Liver (tissue), 3 donors: Measurements from ENCODE around the gene GNA15.

ENCODE experiments used
- ATF3 ChIP-seq: IDR thresholded peaks from 2 replicates; pipeline ENCODE4 v1.6.1; 2016; ENCODE audit warnings: antibody characterized with exemption
- CTCF ChIP-seq: fragments of 150-350 bp; IDR thresholded peaks from 2 replicates; pipeline ENCODE4 v1.5.1; 2017; ENCODE audit warnings: improper control_type of control experiment, low read depth, low read length; ENCODE audit not compliant: missing input control
- EGR1 ChIP-seq, 2 donors: IDR thresholded peaks; 2 replicates each; pipeline ENCODE4 v1.6.1; 2016 to 2018; ENCODE audit warnings: antibody characterized with exemption in 2 of 2, low read depth in 2 of 2
- FOXA1 ChIP-seq: IDR thresholded peaks from 2 replicates; pipeline ENCODE4 v1.6.1; 2016; ENCODE audit warnings: antibody characterized with exemption
- HNF4G ChIP-seq: IDR thresholded peaks from 2 replicates; pipeline ENCODE4 v1.6.1; 2016; ENCODE audit warnings: antibody characterized with exemption
- MAX ChIP-seq: IDR thresholded peaks from 2 replicates; pipeline ENCODE4 v1.6.1; 2016; ENCODE audit warnings: antibody characterized with exemption
- RAD21 ChIP-seq, 2 donors: IDR thresholded peaks; 2 replicates each; pipeline ENCODE4 v1.6.1; 2016; ENCODE audit warnings: antibody characterized with exemption in 2 of 2, mild to moderate bottlenecking in 2 of 2
- REST ChIP-seq: IDR thresholded peaks from 2 replicates; pipeline ENCODE4 v1.6.1; 2016; ENCODE audit warnings: antibody characterized with exemption, mild to moderate bottlenecking
- RXRA ChIP-seq, 2 donors: IDR thresholded peaks; 2 replicates each; pipeline ENCODE4 v1.6.1; 2017 to 2018; ENCODE audit warnings: antibody characterized with exemption in 2 of 2, mild to moderate bottlenecking in 1 of 2
- SP1 ChIP-seq: IDR thresholded peaks from 2 replicates; pipeline ENCODE4 v1.6.1; 2018; ENCODE audit warnings: antibody characterized with exemption, mild to moderate bottlenecking
- donor health status: healthy.
- donor health status: healthy.

GRCh38 chr19:3167533-3168272 is 31.9 kb downstream of the GNA15 start:
- TF ChIP-seq CTCF (no peak), MAX (no peak), ATF3 (no peak), HNF4G (no peak), RAD21 (IDR thresholded peaks at IDR 0.05) (no peak), FOXA1 (no peak), REST (no peak), EGR1 (IDR thresholded peaks at IDR 0.05; ENCODE audit: low read depth in 2 of 2) (no peak), RXRA (IDR thresholded peaks at IDR 0.05) (no peak), SP1 (no peak)
